GM21619 (cell line): ENCODE data around the gene SPDYE18.
"Not testable (repeated sequence)": the region's sequence is repeated elsewhere in the genome, so short reads cannot be mapped to it uniquely, and the experiment has no call there.

Source experiments
- ATAC-seq: cut with Tn5 transposase; IDR thresholded peaks from one replicate; pipeline ENCODE4 v1.9.1; 2021; ENCODE audit not compliant: unreplicated experiment

Gene SPDYE18

DNA sequence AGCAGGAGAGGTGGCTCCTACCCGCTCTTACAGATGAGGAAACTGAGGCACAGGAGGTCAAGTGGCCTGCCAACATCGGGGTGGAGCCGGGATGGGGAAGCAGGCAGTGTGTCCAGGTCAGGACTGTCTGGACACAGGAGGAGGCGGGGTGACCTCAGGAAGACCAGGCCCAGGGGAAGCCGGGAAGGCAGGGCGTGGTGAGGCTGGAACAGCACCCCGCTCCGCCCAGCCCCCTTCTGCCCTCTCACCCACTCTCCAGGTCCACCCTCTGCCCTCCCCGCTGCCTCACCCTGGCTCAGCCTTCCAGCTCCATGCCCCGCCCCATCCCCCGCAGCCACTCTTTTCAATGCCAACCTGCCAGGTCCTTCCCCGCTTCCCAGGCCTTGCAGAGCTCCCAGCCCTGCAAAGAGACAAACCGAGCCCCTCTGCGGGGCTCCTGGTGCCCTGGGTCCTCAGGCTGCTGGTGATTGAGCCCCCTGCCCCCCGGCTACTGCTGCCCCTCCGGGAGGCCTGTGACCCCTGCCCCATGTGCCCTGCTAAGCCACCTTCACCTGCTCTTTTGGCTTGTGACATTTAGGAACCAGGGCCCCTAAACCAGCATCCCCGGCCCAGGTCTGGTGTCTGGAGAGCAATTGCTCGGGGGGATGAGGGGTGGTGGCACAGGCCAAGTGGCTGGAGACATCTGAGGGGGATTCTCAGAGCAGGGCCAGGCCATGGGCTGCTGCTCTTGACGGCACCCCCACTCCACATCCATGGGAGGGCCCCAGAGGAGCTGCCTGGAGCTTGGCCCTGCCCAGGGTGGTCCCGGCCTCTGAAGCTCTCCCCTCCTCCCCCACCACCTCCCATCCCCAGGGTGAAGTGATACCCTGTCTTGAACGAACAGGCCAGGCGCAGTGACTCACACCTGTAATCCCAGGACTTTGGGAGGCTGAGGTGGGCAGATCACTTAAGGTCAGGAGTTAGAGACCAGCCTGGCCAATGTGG is 55.9 kb downstream of the SPDYE18 start:
- ATAC-seq = not testable (repeated sequence)

GRCh38 chr7:77005461-77006057 is 56.8 kb downstream of the SPDYE18 start:
- ATAC-seq = not testable (repeated sequence)

DNA sequence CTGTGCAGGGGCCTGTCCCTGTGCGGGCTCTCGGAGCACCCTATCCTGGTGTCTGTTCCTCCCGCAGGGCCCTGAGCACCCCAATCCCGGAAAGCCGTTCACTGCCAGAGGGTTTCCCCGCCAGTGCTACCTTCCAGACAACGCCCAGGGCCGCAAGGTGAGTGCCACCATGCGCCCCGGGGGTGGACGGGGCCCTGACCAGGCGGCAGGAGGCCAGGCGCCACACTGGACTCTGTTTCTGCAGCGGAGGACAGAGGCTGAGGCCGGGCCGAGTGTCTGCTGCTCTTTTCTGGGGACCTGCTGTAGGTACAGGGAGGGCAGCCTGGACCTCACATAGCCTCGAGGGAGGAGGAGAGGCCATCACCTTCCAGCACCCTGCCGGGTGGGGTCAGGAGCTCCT is 58.2 kb downstream of the SPDYE18 start:
- ATAC-seq = not testable (repeated sequence)

DNA sequence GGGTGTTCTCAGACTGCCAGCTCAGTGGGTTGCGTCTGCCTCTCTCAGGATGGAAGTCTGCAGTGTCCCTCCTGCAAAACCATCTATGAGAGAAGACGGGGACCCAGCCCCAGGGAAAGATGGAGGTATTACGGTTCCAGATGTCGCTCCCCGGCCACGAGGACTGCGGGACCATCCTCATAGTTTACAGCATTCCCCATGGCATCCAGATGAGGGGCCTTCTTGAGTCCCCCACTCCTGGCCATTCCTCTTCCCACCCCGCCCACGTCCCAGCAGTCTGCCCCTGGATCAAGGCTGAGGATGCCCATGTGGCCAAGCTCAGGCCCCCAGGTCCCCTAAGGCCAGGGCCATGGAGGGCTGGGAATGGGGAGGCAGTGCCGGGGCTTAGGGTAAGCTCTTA is 59.1 kb downstream of the SPDYE18 start:
- not testable (repeated sequence) for ATAC-seq

DNA sequence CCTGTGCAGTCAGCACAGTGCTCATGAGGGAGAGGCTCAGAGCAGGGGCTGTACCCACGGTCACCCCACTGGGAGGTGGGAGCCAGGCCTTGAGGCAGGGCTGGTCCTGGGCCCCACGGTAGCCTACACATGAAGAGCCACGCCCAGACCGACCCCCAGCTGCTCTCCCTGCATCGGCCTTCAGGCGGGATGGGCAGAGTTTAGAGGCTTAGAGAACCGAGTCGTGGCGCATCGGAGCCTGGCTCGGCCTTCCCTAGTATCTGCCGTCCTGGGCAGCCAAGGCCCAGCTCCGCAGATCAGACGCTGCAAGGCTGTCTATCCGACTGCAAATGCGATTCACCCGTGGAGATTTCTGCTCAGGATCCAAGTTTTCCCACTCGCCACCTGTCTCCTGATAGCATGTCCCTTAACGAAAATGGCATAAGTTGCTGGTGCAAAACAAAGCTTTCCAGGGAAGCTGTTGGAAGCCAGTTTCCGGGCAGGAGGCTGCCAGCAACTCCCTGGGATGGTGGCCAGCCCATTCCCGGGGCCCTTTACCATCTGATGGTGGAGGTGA is 59.6 kb downstream of the SPDYE18 start:
- ATAC-seq = not testable (repeated sequence)

DNA sequence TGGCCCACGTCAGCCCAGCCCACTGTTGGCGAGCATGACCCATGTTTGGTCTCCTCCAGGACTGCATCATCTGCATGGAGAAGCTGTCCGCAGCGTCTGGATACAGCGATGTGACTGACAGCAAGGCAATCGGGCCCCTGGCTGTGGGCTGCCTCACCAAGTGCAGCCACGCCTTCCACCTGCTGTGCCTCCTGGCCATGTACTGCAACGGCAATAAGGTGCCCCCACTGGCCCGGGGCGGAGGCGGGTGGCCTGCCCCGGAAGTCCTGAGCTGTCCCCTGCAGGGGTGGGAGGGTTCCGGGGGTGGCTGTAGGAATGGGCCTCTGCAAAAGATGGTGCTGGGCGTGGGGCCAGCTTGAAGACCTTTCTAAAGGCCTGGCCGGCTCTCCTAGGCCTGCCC is 60.3 kb downstream of the SPDYE18 start:
- ATAC-seq = not testable (repeated sequence)
